ENCODE results near the gene ANTXR1. TPM values are rescaled to one million over a fixed set of nuclear protein-coding genes. Genes with fewer than 3 reads are reported as not detected.

Gene ANTXR1
- total RNA-seq, 6 donors from 2014 or later = 11.5 to 76.4 (median 31.4) TPM

GRCh38 chr2:69139778-69140670 lies 127.0 kb downstream of the ANTXR1 start:
- ATAC-seq (ENCODE audit: low FRiP score in 2 of 2) (no peak), DNase-seq (no peak)
- TF ChIP-seq CTCF (IDR thresholded peaks at IDR 0.05) (no peak), EP300 (IDR thresholded peaks at IDR 0.05) (no peak), POLR2A (IDR thresholded peaks at IDR 0.05) (no peak)
- no peaks in the 10 kb centered on the region for H3K4me1 ChIP-seq
- H3K4me3 ChIP-seq = no peak overlapping the region
- H3K27me3 ChIP-seq = no peaks in the 10 kb centered on the region
- no peak overlapping the region for H3K27ac ChIP-seq
- no peaks in the 10 kb centered on the region for H3K36me3 ChIP-seq
- no peaks in the 10 kb centered on the region for H3K9me3 ChIP-seq
- WGBS, 2 donors = 81 to 89% methylated on average over 5 of the region's 5 CpGs

GRCh38 chr2:69141061-69141460 lies 128.1 kb downstream of the ANTXR1 start:
- H3K9me3 ChIP-seq = no peaks in the 10 kb centered on the region
- TF ChIP-seq POLR2AphosphoS5 (IDR thresholded peaks at IDR 0.05) (no peak), POLR2A (IDR thresholded peaks at IDR 0.05) (no peak), CTCF (IDR thresholded peaks at IDR 0.05) (no peak), EP300 (IDR thresholded peaks at IDR 0.05) (no peak)
- no peak for DNase-seq
- no peak for ATAC-seq (ENCODE audit: low FRiP score in 2 of 2)
- no peak overlapping the region for H3K27ac ChIP-seq
- no peaks in the 10 kb centered on the region for H3K4me1 ChIP-seq
- H3K4me3 ChIP-seq = no peak overlapping the region
- no peaks in the 10 kb centered on the region for H3K27me3 ChIP-seq
- 23 to 29% methylated on average over 1 of the region's 1 CpG for WGBS, 2 donors
- no peaks in the 10 kb centered on the region for H3K36me3 ChIP-seq

- DNase-seq (peak in 1 of 2 donors; percentile 8), ATAC-seq (ENCODE audit: low FRiP score in 2 of 2) (no peak)
- no peaks in the 10 kb centered on the region for H3K4me1 ChIP-seq
- TF ChIP-seq POLR2A (IDR thresholded peaks at IDR 0.05) (no peak), CTCF (IDR thresholded peaks at IDR 0.05) (no peak), POLR2AphosphoS5 (IDR thresholded peaks at IDR 0.05) (no peak), EP300 (IDR thresholded peaks at IDR 0.05) (no peak)
- no peak overlapping the region for H3K27ac ChIP-seq
- H3K27me3 ChIP-seq = no peaks in the 10 kb centered on the region
- no peaks in the 10 kb centered on the region for H3K9me3 ChIP-seq
- H3K4me3 ChIP-seq = no peak overlapping the region
- WGBS, 2 donors = 87 to 96% methylated on average over 2 to 4 of the region's 4 CpGs
- no peaks in the 10 kb centered on the region for H3K36me3 ChIP-seq
Measured at GRCh38 chr2:69143748-69144360, 130.9 kb downstream of the ANTXR1 start.

- TF ChIP-seq POLR2AphosphoS5 (IDR thresholded peaks at IDR 0.05) (no peak), POLR2A (IDR thresholded peaks at IDR 0.05) (no peak), EP300 (IDR thresholded peaks at IDR 0.05) (no peak), CTCF (IDR thresholded peaks at IDR 0.05) (no peak)
- WGBS, 2 donors = 82 to 85% methylated on average over 7 of the region's 7 CpGs
- no peaks in the 10 kb centered on the region for H3K27me3 ChIP-seq
- no peaks in the 10 kb centered on the region for H3K9me3 ChIP-seq
- H3K36me3 ChIP-seq = no peaks in the 10 kb centered on the region
- H3K27ac ChIP-seq = no peak overlapping the region
- H3K4me1 ChIP-seq = no peaks in the 10 kb centered on the region
- no peak overlapping the region for H3K4me3 ChIP-seq
- DNase-seq (no peak), ATAC-seq (ENCODE audit: low FRiP score in 2 of 2) (no peak)
Measured at GRCh38 chr2:69145204-69145603, 132.2 kb downstream of the ANTXR1 start.
